SIG-M5 (cell line): ENCODE data around the gene INHBB.
"Not testable (repeated sequence)": the region's sequence is repeated elsewhere in the genome, so short reads cannot be mapped to it uniquely, and the experiment has no call there.

ENCODE experiments used
- DNase-seq: peaks from one replicate; lab custom pipeline; 2025; lab: John Stamatoyannopoulos, UW

The INHBB gene

DNA sequence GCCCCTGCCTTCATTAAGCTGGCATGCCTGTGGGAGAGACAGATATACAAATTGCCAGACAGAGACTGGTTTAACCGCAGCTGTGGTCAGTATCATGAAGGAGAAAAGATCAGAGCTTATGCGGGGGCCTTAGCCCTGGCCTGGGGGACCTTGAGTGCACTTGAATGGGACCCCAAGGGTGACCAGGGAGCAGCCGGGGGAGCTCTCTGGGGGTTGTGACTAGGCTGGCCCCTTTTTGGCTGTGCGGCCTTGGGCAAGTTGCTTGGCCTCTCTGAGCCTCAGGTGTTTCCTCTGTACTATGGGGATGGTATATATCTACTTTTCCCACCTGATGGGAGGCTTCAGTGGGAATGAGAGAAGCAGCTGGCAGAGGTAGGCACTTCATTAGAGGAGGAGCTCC, 35.7 kb downstream of the INHBB start:
- no peak for DNase-seq

- DNase-seq = no peak
Observed at GRCh38 chr2:120382541-120383144, 36.7 kb downstream of the INHBB start.

- no peak for DNase-seq
Observed at GRCh38 chr2:120383191-120383590, 37.3 kb downstream of the INHBB start.

DNA sequence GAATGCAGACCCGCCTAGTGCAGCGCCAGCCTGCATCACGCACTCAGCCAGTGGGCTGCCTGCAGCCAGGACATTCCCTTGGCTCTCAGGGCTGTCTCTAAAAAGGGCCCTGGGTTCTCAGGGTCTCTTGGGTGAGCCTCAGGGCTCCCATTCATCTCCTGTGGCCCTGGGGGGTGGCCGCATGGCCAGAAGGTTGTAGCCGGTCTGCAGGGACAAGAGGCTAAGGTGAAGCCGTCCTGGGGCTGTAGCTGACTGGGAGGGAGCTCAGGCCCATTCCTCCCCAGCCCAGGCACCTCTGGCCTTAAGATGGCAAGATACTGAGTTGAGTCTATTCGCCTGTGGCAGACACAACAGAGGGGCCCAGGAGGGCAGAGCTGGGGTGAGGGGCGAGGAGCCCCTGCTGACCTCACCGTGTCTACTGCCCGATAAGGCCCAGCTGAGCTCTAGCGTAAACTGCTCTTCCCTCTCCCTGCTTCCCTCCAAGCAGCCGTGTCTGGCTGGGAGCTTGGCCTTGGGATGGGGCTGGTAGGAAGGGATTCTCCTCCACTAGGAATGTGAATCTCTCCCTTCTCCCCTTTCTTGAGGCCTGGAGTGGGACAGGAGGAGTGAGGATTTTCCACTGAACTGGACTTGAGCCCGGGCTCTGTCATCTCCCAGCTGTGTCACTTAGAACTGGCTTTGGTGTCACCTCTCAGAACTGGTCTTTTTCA, 37.9 kb downstream of the INHBB start:
- DNase-seq = no peak

DNA sequence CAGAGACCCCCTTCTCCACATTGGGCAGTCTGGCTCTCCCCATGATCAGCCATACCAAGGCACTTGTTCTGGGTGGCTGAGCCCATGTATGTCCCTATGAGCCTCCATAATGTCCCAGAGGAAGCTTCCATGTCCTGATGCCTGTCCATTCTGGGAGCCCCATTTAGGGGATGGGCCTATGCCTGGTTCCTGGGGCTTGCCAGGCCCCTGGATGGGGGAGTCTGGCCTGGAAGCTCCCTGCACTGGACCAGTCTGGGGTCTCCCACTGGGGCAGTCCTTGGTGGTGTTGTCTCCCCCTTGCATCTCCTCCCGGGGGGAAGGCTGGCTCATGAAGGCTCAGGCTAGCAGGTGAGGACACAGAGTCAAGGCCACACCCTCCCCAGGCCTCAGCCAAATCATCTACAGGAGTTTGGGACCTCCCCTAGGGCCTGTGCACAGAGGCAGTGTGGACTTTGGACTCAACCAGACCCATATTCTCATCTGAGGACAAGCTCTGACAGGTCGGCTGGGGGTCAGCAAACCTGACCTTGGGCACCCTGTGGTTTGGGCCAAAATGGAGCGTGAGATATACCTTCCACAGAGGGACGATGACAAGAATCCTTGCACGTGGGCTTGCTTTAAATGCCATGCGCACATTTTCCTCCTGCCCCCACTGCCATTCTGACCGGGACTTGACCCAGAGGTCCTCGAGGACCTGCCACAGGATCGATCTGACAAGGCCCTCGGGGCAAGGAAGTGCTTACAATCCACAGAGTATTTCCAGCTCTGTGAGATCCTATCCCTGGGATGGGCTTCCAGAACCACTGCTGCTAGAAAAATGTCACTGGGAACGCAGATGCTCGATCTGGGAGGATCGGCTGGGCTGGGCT, 38.8 kb downstream of the INHBB start:
- no peak for DNase-seq

DNA sequence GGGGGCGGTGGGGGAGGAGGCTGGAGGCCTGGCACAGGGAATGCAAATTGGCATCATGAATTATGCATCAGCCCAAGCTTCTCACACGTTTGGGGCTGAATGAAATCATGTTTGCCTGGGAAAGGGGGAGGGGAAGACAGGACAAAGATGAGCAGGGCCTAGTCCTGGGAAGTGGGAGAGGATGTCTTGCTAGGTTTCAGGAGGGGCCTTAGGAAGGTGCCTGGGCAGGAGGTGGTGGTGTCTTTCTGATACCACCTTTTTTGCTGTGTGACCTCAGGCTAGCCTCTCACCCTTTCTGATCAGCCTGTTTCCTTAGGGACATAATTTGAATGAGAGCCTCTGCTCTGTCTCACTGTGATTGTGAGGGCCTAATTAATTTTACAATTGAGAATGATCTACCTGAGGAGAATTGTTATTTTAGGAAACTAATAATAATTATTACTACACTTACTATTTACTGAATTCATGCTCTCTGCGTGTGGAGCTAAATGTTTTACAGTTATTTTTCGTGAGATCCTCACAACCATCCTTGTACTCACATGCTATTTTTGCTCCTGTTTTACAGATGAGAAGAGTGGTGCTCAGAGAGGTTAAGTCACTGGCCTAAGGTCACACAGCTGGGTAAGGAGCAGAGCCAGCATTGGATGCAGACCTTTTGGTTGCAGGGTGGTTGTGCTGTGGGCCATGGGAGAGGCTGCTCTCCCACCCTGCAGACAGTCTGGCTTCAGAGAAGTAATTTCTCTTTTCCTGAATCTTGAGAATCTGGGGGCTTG, 39.6 kb downstream of the INHBB start:
- no peak for DNase-seq

- no peak for DNase-seq
Observed at GRCh38 chr2:120388222-120389035, 42.5 kb downstream of the INHBB start.

- DNase-seq = no peak
Observed at GRCh38 chr2:120389036-120389391, 43.1 kb downstream of the INHBB start.

DNA sequence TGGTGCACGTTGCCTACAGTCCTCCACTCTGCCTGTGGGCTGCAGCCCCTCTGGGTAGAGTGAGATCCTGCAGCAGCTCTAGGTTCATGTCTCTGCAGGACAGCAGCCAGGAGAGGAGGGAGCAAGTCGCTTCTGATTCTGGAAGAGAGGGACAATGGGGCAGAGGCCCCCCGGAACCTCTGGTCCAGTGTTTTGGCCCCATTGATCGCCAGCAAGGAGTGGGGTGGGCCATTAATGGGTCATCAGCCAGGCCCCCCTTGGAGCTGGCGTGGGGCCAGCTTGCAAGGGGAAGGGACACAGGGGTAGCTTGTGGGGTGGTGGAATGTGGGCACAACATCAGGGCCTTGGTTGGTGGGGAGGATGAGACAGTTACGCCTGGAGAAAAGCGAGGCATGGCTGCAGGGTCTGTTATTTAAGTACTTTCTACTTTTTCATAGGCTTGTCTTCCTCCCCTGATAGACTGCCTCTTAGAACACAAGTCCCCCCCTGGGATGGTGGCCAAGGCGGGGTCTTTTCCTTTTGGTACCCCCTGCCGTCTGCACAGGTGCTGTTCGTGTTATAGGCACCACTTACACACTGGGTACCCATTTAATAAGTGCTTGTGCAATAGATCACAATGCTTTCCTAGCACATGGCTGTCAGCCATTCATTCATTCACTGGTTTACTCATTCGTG, 44.6 kb downstream of the INHBB start:
- DNase-seq = no peak

DNA sequence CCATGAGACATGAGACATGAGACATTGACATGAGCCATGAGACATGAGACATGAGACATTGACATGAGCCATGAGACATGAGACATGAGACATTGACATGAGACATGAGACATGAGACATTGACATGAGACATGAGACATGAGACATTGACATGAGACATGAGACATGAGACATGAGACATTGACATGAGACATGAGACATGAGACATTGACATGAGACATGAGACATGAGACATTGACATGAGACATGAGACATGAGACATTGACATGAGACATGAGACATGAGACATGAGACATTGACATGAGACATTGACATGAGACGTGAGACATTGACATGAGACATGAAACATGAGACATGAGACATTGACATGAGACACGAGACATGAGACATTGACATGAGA, 45.4 kb downstream of the INHBB start:
- DNase-seq = not testable (repeated sequence)

- no peak for DNase-seq
Observed at GRCh38 chr2:120391911-120392665, 46.2 kb downstream of the INHBB start.

- DNase-seq = no peak
Observed at GRCh38 chr2:120392923-120393322, 47.0 kb downstream of the INHBB start.

DNA sequence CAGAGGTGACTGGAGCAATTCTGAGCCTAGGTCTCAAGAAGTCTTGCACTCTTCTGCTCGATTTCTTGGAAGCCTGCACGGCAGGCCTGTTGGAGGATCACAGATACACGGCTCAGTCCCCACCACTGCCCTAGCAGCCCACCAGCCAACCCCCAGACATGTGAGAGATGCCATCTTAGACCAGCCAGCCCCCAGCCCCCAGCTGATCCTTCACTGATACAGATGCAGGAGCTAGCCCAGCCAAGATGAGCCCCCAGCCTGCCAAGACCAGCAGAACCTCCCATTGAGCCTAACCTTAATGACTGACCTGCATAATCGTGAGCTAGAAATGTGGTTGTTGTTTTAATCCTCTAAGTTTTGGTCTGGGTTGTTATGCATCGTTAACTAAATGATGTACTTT, 47.5 kb downstream of the INHBB start:
- no peak for DNase-seq

DNA sequence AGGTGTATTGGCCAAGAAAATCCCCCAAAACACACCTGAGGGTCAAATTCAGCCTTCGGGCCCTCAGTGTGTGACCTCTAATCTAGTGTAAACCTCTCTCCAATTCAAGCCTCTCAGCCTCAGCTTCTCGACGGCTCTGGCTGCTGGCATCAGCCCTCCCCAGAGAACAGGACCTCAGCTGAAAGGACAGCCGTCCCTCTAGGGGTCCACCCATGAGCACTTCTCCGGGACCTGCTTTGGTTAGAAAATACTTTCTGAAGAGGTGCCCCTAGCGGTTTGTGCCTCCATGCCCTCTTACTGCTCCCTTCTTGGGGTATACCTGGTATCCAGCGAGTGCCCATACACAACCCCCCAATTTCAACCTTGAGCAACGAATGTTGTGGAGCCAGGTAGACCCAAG, 48.8 kb downstream of the INHBB start:
- no peak for DNase-seq

- DNase-seq = no peak
Observed at GRCh38 chr2:120395221-120396012, 49.5 kb downstream of the INHBB start.

DNA sequence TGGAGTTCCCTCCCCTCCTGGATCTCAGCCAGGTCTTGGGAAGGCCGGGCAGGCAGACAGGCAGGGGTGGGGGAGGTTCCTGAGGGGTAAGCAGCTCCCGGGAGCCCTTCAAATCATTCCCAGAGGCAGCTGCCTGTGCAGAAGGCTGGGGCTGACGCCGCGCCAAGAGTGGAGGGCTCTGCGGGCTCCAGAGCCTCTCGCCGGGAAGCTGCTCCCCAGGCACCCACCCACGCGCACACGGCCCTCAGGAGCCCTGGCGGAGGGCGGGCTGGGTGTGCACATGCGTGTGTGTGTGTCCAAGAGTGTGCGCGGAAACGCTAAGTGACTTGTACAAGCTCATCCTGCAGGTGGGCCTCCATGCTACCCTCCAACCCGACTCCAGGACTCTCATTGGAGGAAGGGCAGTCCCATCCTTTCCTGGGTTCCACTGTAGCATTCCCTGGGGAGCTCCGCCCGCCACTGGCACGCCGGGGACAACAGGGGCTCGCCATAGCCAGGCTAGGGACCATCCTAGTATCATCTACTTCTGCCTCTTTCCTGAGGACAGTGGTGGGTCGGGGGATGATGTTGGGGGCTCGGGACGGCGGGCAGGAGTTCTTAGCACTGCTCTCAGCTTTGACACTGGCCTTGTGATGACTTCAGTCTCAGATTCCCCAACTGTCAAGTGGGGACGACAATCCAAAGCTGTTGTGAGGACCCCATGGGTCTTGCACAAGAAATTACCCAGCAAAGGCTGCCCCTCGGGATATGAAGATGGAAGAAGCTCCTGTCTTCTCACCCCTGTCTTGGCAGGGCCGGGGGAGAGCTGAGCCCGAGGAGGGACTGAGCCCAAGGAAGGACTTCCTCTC, 50.3 kb downstream of the INHBB start:
- DNase-seq = no peak

GRCh38 chr2:120396861-120397811, 51.2 kb downstream of the INHBB start:
- no peak for DNase-seq
